Superior temporal gyrus (tissue), 1 donor: ENCODE results near the gene SLC25A21.

ENCODE experiments used
- DNase-seq: peaks from one replicate; pipeline ENCODE4 v3.0.0-alpha.2; 2016; ENCODE audit errors: extremely low spot score

SLC25A21 gene

GRCh38 chr14:36649872-36650650 lies 522.3 kb downstream of the SLC25A21 start:
- DNase-seq = no peak

GRCh38 chr14:36647824-36648753 lies 524.3 kb downstream of the SLC25A21 start:
- DNase-seq = no peak

- no peak for DNase-seq
Observed at GRCh38 chr14:36647417-36647823, 525.0 kb downstream of the SLC25A21 start.

- no peak for DNase-seq
Observed at GRCh38 chr14:36646664-36647416, 525.6 kb downstream of the SLC25A21 start.

GRCh38 chr14:36633580-36633979 lies 538.8 kb downstream of the SLC25A21 start:
- no peak for DNase-seq
